B cell (primary cell): ENCODE measurements around the gene DEFB124. TPM values are rescaled to one million over a fixed set of nuclear protein-coding genes. Genes with fewer than 3 reads are reported as not detected.

Experiments used
- ATAC-seq: fragments of 200-7000 bp; cut with Tn5 transposase; one replicate; pipeline ENCODE4 v1.10.0; 2021; ENCODE audit warnings: low read depth, mild to moderate bottlenecking, moderate number of reproducible peaks, moderate library complexity
- CTCF ChIA-PET: fragments of 350-600 bp; sonication (Branson Sonifier 250); formaldehyde crosslinking; loops from one replicate; lab custom pipeline; 2021; ENCODE audit warnings: antibody characterized with exemption, inconsistent platforms; lab: Charles Lee
- POLR2A ChIA-PET: fragments of 350-600 bp; sonication (Branson Sonifier 250); formaldehyde crosslinking; loops from one replicate; lab custom pipeline; 2021; ENCODE audit warnings: antibody characterized with exemption; lab: Charles Lee
- DNase-seq: peaks from one replicate; pipeline ENCODE4 v3.0.0; 2013
- H2AFZ ChIP-seq: 2 replicates; pipeline ENCODE4 v1.6.1; 2012; ENCODE audit warnings: mild to moderate bottlenecking, low read depth, low read length; ENCODE audit not compliant: insufficient read depth, poor library complexity, severe bottlenecking
- H3K27ac ChIP-seq, 2 donors: 1 replicate in 1 of 2; 2 replicates in 1 of 2; pipeline ENCODE4 v1.5.1; 2012 to 2013; ENCODE audit warnings: low read length in 2 of 2, mild to moderate bottlenecking in 2 of 2, moderate library complexity in 1 of 2
- H3K27me3 ChIP-seq, 4 experiments: fragments of 200-600 bp in 1 of 4; sonication (generic) in 1 of 4; replicated peaks in 1 of 4; 1 replicate in 2 of 4; 2 replicates in 2 of 4; pipeline versions ENCODE4 v1.6.1 to v1.7.0; 2013 to 2016; ENCODE audit warnings: low read length in 3 of 4, mild to moderate bottlenecking in 2 of 4, mixed read lengths in 1 of 4, moderate library complexity in 1 of 4; ENCODE audit not compliant: insufficient read depth in 4 of 4, control insufficient read depth in 3 of 4; ENCODE audit errors: control extremely low read depth in 1 of 4
- H3K36me3 ChIP-seq, 2 experiments: replicated peaks in 1 of 2; 1 replicate in 1 of 2; 2 replicates in 1 of 2; pipeline versions ENCODE4 v1.6.1 to v1.7.1; 2013; ENCODE audit warnings: low read length in 1 of 2; ENCODE audit not compliant: insufficient read depth in 2 of 2, control insufficient read depth in 1 of 2; ENCODE audit errors: control extremely low read depth in 1 of 2, extremely low read depth in 1 of 2
- H3K4me1 ChIP-seq, 2 donors: fragments of 200-600 bp in 1 of 2; sonication (generic) in 1 of 2; 1 replicate in 1 of 2; 2 replicates in 1 of 2; pipeline versions ENCODE4 v1.5.1 to v1.6.1; 2013 to 2017; ENCODE audit warnings: low read length in 2 of 2; ENCODE audit not compliant: control insufficient read depth in 2 of 2, insufficient read depth in 2 of 2
- H3K4me2 ChIP-seq: replicated peaks from 2 replicates; pipeline ENCODE3; 2012; ENCODE audit warnings: mild to moderate bottlenecking, low read depth, low read length; ENCODE audit not compliant: poor library complexity, severe bottlenecking
- H3K4me3 ChIP-seq, 5 experiments: fragments of 200-600 bp in 1 of 5; sonication (generic) in 1 of 5; 1 replicate in 3 of 5; 2 replicates in 2 of 5; pipeline versions ENCODE4 v1.5.1 to v1.7.0; 2011 to 2016; ENCODE audit warnings: low read length in 4 of 5, mild to moderate bottlenecking in 4 of 5, low read depth in 2 of 5, control low read depth in 1 of 5, moderate library complexity in 1 of 5; ENCODE audit not compliant: insufficient read depth in 1 of 5; ENCODE audit errors: control extremely low read depth in 1 of 5, extremely low read depth in 1 of 5
- H3K79me2 ChIP-seq: fragments of 200-600 bp; sonication (generic); one replicate; pipeline ENCODE4 v1.6.0; 2016; ENCODE audit warnings: low read length; ENCODE audit not compliant: control insufficient read depth, insufficient read depth
- H3K9ac ChIP-seq: fragments of 200-600 bp; sonication (generic); 2 replicates; pipeline ENCODE4 v1.6.1; 2017; ENCODE audit warnings: mild to moderate bottlenecking, low read length, moderate library complexity
- H3K9me3 ChIP-seq, 3 donors: one replicate each; pipeline versions ENCODE4 v1.6.1 to v1.7.1; 2013; ENCODE audit warnings: low read length in 2 of 3; ENCODE audit not compliant: control insufficient read depth in 2 of 3, insufficient read depth in 1 of 3; ENCODE audit errors: control extremely low read depth in 1 of 3
- H4K20me1 ChIP-seq: 2 replicates; pipeline ENCODE4 v1.6.0; 2012; ENCODE audit warnings: mild to moderate bottlenecking, low read length; ENCODE audit not compliant: insufficient read depth, control insufficient read depth, poor library complexity, severe bottlenecking
- H3K27ac Mint-ChIP-seq: one replicate; pipeline ENCODE4 v1.8.0; 2021; ENCODE audit warnings: mixed read lengths
- H3K27me3 Mint-ChIP-seq: one replicate; pipeline ENCODE4 v1.8.0; 2021; ENCODE audit warnings: mixed read lengths
- H3K4me1 Mint-ChIP-seq: one replicate; pipeline ENCODE4 v1.8.0; 2021; ENCODE audit warnings: mixed read lengths
- H3K4me3 Mint-ChIP-seq: one replicate; pipeline ENCODE4 v1.8.0; 2021; ENCODE audit warnings: mixed read lengths
- H3K9me3 Mint-ChIP-seq: one replicate; pipeline ENCODE4 v1.8.0; 2022; ENCODE audit warnings: mixed read lengths; ENCODE audit not compliant: insufficient read depth
- EZH2 ChIP-seq: IDR thresholded peaks from 2 replicates; pipeline ENCODE4 v1.6.1; 2012; ENCODE audit warnings: borderline replicate concordance, low read depth, mild to moderate bottlenecking, moderate library complexity, low read length; ENCODE audit not compliant: insufficient read depth, poor library complexity, severe bottlenecking
- WGBS: methylation state at CpG from one replicate; pipeline ENCODE4 v1.1.5; 2013; ENCODE audit warnings: missing lambda C conversion rate; ENCODE audit not compliant: insufficient coverage; 5-methylcytosine and 5-hydroxymethylcytosine counted together
- intact Hi-C: fragments of 100-400 bp; cut with micrococcal nuclease; formaldehyde crosslinking; loops from one replicate; pipeline ENCODE4 v1.10.0; 2022
- polyA plus RNA-seq: library from polyadenylated mRNA; depleted of rRNA; stranded (reverse); fragments of >200 nt; gene quantifications from 2 replicates; pipeline ENCODE4 v1.2.3, GENCODE V29; 2012
- total RNA-seq, 2 donors: library from RNA; stranded (reverse); fragments of 120-200 nt in 1 of 2; gene quantifications; 1 replicate in 1 of 2; 2 replicates in 1 of 2; pipeline versions ENCODE4 v1.2.3 to v1.2.4, GENCODE V29; 2013 to 2022
- TF ChIP-seq, protein P1 (sequence below): fragments of 200-600 bp; IDR thresholded peaks from one replicate; pipeline ENCODE4 v1.8.0; 2022; ENCODE audit warnings: antibody characterized with exemption, mild to moderate bottlenecking

The DEFB124 gene
- total and polyA plus RNA-seq, 2 donors (not counting 1 experiment from before 2014, with no cell fraction given), result not detected

DNA sequence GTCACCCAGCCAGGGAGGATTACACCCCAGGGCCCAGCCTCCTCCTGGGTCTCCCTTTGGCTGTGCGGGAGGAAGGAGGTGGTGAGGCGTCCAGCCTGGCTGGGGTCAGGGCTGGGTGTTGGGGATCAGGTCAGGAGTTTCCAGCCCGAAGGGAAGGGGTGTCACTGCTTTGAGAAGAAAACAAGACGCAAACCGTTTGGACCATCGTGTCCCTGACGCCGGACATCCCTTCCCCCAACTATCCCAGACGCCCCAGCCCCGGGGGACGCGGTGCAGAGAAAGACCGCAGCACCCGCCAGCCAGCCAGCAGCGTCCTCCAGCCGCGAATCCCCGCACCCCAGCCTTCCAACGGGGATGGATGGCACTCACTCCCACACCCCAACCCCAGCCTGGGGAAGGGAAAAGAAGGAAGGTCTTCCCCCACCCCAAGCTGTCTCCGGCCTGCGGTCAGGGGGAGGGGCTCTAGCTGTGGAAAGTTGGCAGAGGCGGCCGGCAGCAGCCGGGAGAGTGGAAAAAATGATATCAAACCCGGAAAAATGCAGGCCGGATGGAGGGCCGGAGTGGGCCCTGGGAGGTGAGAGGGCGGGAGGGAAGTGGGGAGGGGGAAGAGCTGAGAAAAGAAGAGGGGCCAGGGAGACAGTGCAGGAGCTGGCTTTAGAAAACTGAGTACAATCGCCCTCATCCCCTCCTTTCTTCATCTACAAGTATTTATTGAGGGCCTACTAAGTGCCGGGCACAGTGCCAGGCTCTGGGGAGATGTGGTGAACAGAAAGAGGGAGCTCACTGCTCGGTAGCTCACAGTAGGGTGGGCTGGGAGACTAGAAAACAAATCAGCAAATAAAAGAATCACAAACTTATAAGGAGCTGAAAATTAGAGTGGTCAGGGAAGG is 10.8 kb upstream of the DEFB124 start:
- H3K27me3 Mint-ChIP-seq, result peaks cover 45% of the 10 kb centered on the region
- no peak for DNase-seq
- Histone ChIP-seq H3K4me1 (no peaks in the 10 kb centered on the region), H3K36me3 (no peaks in the 10 kb centered on the region), H2AFZ (no peak overlapping the region), H3K4me3 (no peak overlapping the region), H3K27me3 (peaks cover 0 to 25% (median 3%) of the 10 kb centered on the region in 4 experiments), H3K9ac (no peak overlapping the region), H4K20me1 (no peaks in the 10 kb centered on the region), H3K27ac (no peak overlapping the region), H3K9me3 (peaks cover 0 to 6% (median 0%) of the 10 kb centered on the region in 3 donors), H3K79me2 (no peaks in the 10 kb centered on the region), H3K4me2 (no peak overlapping the region)
- no peak overlapping the region for H3K27ac Mint-ChIP-seq
- TF ChIP-seq, protein P1, sequence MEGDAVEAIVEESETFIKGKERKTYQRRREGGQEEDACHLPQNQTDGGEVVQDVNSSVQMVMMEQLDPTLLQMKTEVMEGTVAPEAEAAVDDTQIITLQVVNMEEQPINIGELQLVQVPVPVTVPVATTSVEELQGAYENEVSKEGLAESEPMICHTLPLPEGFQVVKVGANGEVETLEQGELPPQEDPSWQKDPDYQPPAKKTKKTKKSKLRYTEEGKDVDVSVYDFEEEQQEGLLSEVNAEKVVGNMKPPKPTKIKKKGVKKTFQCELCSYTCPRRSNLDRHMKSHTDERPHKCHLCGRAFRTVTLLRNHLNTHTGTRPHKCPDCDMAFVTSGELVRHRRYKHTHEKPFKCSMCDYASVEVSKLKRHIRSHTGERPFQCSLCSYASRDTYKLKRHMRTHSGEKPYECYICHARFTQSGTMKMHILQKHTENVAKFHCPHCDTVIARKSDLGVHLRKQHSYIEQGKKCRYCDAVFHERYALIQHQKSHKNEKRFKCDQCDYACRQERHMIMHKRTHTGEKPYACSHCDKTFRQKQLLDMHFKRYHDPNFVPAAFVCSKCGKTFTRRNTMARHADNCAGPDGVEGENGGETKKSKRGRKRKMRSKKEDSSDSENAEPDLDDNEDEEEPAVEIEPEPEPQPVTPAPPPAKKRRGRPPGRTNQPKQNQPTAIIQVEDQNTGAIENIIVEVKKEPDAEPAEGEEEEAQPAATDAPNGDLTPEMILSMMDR, result no peak
- no peak for TF ChIP-seq EZH2
- H3K9me3 Mint-ChIP-seq, result no peaks in the 10 kb centered on the region
- H3K4me3 Mint-ChIP-seq, result no peak overlapping the region
- peaks cover 1% of the 10 kb centered on the region for H3K4me1 Mint-ChIP-seq
- intact Hi-C loops, result no loop called here
- ChIA-PET POLR2A (no interaction called here), CTCF (interaction anchor here (4.2 kb wide), 1 partner anchor 17 kb away, joined by 23 read pairs; no protein-coding TSS in a partner anchor)
- ATAC-seq, result no peak
- WGBS, result 12% methylated on average over 19 of the region's 31 CpGs

DNA sequence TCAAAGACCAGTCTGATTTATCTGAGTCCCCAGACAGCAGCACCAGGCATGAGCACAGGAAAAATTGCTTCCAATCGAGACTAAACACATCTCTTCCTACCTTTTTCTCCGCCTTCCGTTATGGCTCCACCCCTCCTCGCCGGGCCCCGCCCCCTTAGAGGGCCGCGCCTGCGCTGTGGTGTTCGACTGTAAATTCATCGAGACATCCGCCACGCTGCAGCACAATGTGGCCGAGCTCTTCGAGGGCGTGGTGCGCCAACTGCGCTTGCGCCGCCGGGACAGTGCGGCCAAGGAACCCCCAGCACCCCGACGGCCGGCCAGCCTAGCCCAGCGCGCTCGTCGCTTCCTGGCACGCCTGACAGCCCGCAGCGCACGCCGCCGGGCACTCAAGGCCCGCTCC is 9.1 kb upstream of the DEFB124 start:
- Histone ChIP-seq H2AFZ (no peak overlapping the region), H3K9me3 (peaks cover 0 to 6% (median 0%) of the 10 kb centered on the region in 3 donors), H3K27me3 (peaks cover 0 to 25% (median 3%) of the 10 kb centered on the region in 4 experiments), H3K4me1 (no peaks in the 10 kb centered on the region), H3K27ac (no peak overlapping the region), H4K20me1 (no peaks in the 10 kb centered on the region), H3K36me3 (no peaks in the 10 kb centered on the region), H3K4me2 (no peak overlapping the region), H3K79me2 (no peaks in the 10 kb centered on the region), H3K9ac (no peak overlapping the region), H3K4me3 (no peak overlapping the region)
- intact Hi-C loops, result no loop called here
- TF ChIP-seq, protein P1, result no peak
- no peak for TF ChIP-seq EZH2
- ATAC-seq (no peak), DNase-seq (no peak)
- Mint-ChIP-seq H3K4me3 (no peak overlapping the region), H3K27me3 (peaks cover 48% of the 10 kb centered on the region), H3K4me1 (peaks cover 1% of the 10 kb centered on the region), H3K27ac (no peak overlapping the region), H3K9me3 (no peaks in the 10 kb centered on the region)
- WGBS, result 62% methylated on average over 36 of the region's 36 CpGs
- ChIA-PET POLR2A (no interaction called here), CTCF (interaction anchor here (1.3 kb wide), 1 partner anchor 19 kb away, joined by 6 read pairs; no protein-coding TSS in a partner anchor)
